SIG-M5 treated with dmso at 0.1 percent for 504 hours (cell line): ENCODE results near the gene USP4.

Source experiments
- DNase-seq: peaks from one replicate; lab custom pipeline; 2025; ENCODE audit not compliant: unreplicated experiment; lab: John Stamatoyannopoulos, UW

Gene USP4

DNA sequence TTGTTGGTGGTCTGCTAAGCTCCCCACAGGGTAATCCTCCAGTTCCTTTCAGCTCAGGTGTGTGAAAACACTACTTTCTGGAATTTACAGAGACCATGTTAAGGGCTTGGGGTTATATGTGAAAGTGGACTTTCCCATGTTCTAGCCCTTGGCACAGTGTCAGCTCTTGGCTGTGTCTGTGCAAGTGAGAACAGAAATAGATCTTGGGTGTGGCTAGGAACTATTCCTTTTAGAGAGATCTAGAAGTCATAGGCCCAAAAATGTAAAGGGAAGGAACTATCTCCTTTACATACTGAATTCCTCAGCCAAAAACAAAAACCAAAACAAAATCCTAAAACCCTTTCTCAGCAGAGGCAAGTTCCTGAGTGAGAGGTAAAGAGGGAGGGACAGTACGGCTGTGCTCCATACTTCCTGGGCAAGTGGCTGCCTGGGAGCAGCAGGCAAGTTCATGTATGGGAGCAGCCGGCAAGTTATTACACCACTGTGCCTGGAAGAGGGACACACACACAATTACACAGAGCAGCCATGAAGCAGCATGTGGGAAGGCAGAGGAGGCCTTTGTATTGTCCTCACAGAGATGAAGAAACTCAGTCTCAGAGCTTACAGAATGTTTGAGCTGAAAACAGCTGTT, 43.0 kb downstream of the USP4 start:
- no peak for DNase-seq

DNA sequence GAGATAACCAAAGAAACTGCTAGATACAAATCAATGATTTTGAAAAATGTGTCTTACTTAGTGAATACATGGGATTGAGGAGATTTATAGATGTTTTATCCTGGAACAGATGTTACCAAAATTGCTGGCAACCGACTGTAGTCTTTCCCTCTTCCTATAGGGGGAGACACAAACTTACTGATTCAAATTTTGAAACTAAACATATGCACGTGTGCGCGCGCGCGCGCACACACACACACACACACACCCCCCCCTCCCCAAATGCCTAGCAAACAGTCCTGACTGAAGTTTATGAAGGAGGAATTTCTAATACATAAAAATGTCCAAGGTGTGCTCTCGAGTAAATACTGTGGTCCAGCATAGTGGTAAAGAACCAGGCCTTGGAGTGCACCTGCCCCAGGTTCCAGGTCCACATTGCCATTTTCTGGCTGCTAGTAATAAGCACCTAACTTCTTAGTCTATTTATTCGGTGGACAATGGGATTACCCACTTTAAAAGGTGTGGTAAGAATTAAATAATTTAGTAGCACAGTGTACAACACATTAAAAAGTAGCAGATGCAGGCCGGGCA, 44.3 kb downstream of the USP4 start:
- peak; percentile 24 for DNase-seq

DNA sequence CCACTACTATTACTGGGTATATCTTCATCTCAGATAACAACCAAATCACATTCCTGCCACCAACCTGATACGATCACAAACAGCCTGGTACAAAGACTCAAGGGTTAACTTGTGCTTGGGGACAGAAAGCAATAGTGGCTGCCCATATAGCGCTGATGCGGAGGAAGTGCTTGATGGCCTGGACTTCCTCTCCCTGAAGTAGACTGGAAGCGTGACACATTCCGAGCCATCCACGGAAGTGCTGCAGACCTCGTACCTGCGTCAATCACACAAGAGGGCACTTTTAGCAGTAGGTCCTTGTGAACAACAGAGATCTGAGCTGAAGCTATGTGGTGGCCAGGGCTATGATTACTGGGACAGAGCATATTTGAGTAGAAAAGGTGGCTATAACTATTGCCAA, 45.5 kb downstream of the USP4 start:
- no peak for DNase-seq

- no peak for DNase-seq
Observed at GRCh38 chr3:49283997-49284396, 55.9 kb downstream of the USP4 start.

- DNase-seq, result no peak
Observed at GRCh38 chr3:49279376-49279775, 60.5 kb downstream of the USP4 start.

DNA sequence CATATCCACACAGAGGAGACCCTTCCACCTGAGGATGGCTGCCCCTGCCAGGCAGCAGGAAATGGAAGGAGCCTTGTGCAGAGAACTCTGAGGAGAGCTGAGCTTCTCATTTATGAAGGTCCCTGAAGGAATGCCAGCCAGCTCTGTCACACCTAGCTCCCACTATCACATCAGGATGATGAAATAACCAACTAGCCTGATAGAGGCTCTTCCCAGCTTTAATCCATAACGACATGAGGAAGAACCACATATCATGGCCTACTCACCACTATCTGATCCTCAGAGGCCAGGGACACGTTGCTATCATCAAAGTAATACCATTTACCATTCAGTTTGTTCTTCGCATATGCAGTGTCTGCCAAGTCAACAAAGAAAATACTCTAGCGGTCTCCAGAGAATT, 61.3 kb downstream of the USP4 start:
- DNase-seq, result no peak

- no peak for DNase-seq
Observed at GRCh38 chr3:49277383-49277775, 62.5 kb downstream of the USP4 start.

DNA sequence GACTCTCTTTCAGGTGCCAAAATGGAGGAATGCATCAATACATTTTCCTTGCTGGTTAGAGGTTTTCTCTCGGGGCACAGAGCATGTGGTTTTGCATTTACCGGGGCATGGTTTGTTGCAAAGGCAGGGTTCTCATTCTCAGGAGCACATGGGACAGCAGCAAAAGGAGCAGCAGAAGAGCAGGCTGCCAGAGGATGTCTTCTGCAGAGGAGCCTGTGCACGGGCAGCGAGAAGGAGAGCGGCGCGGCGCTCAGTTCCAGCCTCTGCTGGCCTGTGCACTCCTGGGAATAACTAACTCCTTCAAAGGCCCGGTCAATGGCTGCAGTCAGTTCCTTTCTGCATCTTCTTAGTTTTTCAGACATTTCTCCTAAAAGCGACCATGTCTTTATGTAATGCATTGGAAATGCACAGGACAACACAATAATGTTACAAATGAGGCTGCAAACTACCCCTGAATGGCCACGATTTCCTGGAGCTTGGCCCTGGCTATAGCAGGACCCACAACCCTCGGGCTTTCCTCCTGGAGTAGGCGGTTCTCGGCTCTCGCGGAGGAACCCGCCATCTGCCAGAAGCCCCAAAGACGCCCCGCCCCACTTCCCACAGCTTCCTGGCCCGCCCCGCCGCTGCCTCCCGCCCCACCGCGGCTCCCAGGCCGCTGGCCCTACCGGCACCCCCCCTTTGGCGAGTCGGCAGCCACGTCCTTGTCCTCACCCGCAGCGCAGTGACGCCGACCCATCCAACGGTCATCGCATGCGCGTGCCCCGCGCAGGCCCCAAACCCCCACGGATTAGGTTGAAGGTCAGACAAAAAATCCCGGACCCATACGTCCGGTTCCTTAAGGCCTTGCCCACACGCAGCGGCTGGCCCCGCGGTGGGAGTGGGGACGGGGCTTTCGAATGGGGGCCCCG, 63.1 kb downstream of the USP4 start, which contains the start of gene C3orf62:
TSS of gene C3orf62 (minus strand) at position 758 of the 908 bp plus-strand sequence. CDS start at position 398, 360 bp downstream.
- DNase-seq, result no peak

DNA sequence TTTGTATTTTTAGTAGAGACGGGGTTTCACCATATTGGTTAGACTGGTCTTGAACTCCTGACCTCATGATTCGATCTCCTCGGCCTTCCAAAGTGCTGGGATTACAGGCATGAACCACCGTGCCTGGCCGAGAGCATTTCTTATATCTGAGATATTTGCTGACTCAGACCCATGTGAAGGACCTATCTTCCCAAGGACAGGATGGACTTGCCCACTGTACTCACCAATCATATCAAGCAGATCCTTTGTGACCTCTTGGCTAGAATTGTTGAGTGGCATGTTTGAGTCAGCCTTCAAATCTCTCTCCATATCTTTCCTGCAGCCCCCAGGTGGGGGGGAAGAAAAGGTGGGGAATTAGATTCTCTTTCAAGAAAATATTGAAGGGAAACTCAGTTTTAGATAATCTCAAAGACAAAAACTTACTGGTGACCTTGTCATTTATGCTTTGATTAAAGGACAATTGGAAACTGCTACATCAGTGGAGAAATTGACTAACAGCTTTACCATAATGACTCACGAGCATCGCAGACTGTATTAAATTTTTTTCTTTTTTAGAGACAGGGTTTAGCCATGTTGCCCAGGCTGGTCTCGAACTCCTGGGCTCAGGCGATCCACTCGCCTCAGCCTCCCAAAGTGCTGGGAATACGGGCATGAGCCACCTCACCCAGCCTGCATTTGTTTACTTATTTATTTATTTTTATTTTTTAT, 65.9 kb downstream of the USP4 start:
- no peak for DNase-seq

DNA sequence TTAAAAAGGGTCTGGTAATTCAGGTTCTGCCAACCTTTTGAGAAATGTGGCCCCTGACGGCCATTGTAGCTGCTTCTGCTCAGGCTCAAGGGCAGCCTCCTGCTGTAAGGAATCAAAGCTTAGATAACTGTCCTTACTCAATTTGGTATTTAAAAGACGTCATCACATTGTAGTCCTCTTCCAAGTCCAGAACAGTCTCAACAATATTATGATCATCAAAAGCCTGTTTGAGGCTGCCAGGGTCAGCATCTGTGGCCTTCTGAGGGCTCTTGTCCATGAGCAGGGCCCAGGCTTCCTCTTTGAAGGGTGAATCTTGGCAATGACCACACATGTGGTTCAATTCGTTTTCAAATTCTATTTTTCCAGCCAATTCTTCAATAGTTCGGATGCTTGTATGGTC, 68.8 kb downstream of the USP4 start:
- DNase-seq, result no peak

DNA sequence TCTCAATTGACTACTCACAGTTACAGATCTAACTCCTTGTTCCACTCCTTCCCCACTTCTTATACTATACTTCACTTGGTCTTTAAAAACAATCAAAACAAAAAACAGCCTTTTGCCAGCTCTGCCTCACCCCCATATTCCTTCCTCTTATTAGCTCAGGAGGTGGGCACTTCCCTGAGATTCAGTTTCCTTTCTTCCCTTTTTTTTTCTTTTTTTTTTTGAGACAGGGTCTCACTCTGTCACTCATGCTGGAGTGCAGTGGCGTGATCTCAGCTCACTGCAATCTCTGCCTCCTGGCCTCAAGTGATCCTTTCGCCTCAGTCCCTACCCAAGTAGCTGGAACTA, 69.7 kb downstream of the USP4 start:
- DNase-seq, result no peak

GRCh38 chr3:49269443-49270155, 70.3 kb downstream of the USP4 start:
- no peak for DNase-seq

- DNase-seq, result no peak
Observed at GRCh38 chr3:49266410-49267095, 73.3 kb downstream of the USP4 start.

GRCh38 chr3:49265661-49266386, 74.0 kb downstream of the USP4 start:
- no peak for DNase-seq

- DNase-seq, result no peak
Observed at GRCh38 chr3:49263159-49263889, 76.5 kb downstream of the USP4 start.

- DNase-seq, result no peak
Observed at GRCh38 chr3:49260806-49261324, 79.0 kb downstream of the USP4 start.

DNA sequence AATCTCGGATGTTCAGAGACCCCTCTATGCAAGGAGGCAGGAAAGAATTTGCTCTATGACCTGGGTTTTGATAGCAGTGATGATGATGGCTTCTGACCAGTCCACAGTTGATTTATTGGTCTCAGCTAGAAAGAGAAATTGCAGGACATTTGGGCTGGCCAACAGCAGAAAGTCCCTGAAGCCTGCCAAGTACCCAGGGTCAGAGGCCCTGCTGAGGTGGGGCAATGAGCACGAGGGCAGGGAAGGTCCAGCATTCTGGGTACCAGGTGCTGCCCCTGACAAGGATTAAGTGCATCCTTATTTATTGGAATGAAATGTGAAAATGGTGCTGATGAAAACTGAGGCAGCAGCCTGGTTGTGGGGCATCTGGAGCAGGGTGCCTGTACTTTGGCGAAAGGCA, 82.7 kb downstream of the USP4 start:
- DNase-seq, result no peak

GRCh38 chr3:49255718-49256511, 83.9 kb downstream of the USP4 start:
- no peak for DNase-seq
